ENCODE data around the gene CBR4.

- no peak for TF ChIP-seq CTCF (conservative IDR thresholded peaks at IDR 0.05; ENCODE audit: low read length)
- TF ChIP-seq EZH2phosphoT487 (IDR thresholded peaks at IDR 0.05; ENCODE audit: borderline replicate concordance, low read depth, low read length), result no peak
Observed at GRCh38 chr4:169044714-169045447, 34.8 kb upstream of the CBR4 start.
